HepG2 (cell line): ENCODE measurements around the gene CRAMP1. TPM values are rescaled to one million over a fixed set of nuclear protein-coding genes. Genes with fewer than 3 reads are reported as not detected.

Source experiments
- AHR ChIP-seq: IDR thresholded peaks from 2 replicates; pipeline ENCODE4 v1.6.1; 2018; ENCODE audit warnings: missing genetic modification reagents, missing compliant biosample characterization
- ARID5B ChIP-seq: IDR thresholded peaks from 2 replicates; pipeline ENCODE4 v1.4.0; 2020; ENCODE audit warnings: mild to moderate bottlenecking, missing genetic modification reagents
- CCAR2 ChIP-seq: fragments of 200-400 bp; formaldehyde crosslinking; optimal IDR thresholded peaks from 2 replicates; pipeline ENCODE3; 2018; ENCODE audit warnings: low read depth, mild to moderate bottlenecking, low read length, moderate library complexity
- CHD4 ChIP-seq: fragments of 200-600 bp; sonication (generic); IDR thresholded peaks from 2 replicates; pipeline ENCODE4 v1.7.0; 2017; ENCODE audit warnings: mild to moderate bottlenecking, low read length, borderline replicate concordance
- CSRNP2 ChIP-seq: sonication (generic); formaldehyde crosslinking; conservative IDR thresholded peaks from 2 replicates; pipeline ENCODE4 v1.8.0; 2022; ENCODE audit warnings: low read depth, missing genetic modification reagents
- GATAD1 ChIP-seq: IDR thresholded peaks from 2 replicates; pipeline ENCODE4 v1.6.1; 2016; ENCODE audit warnings: missing genetic modification reagents, missing compliant biosample characterization
- HNRNPUL1 ChIP-seq: fragments of 200-400 bp; formaldehyde crosslinking; IDR thresholded peaks from 2 replicates; pipeline ENCODE4 v1.6.1; 2017; ENCODE audit warnings: low read depth, mild to moderate bottlenecking, low read length, moderate library complexity
- IRX3 ChIP-seq: sonication (generic); formaldehyde crosslinking; IDR thresholded peaks from 2 replicates; pipeline ENCODE4 v1.8.1; 2023; ENCODE audit warnings: mild to moderate bottlenecking, low read depth, missing genetic modification reagents, borderline replicate concordance
- KDM4B ChIP-seq: sonication (generic); formaldehyde crosslinking; IDR thresholded peaks from 2 replicates; pipeline ENCODE4 v1.4.0; 2020; ENCODE audit warnings: missing genetic modification reagents
- PLRG1 ChIP-seq: fragments of 450-650 bp; conservative IDR thresholded peaks from 2 replicates; pipeline ENCODE4 v1.6.1; 2016
- POGK ChIP-seq: sonication (generic); formaldehyde crosslinking; conservative IDR thresholded peaks from 2 replicates; pipeline ENCODE4 v1.8.0; 2022; ENCODE audit warnings: mild to moderate bottlenecking, moderate library complexity, missing genetic modification reagents
- POLR2G ChIP-seq: fragments of 200-400 bp; formaldehyde crosslinking; IDR thresholded peaks from 2 replicates; pipeline ENCODE4 v1.6.1; 2018; ENCODE audit warnings: mild to moderate bottlenecking, low read depth, low read length, moderate library complexity
- SAFB2 ChIP-seq: sonication (generic); formaldehyde crosslinking; IDR thresholded peaks from 2 replicates; pipeline ENCODE4 v1.5.1; 2020; ENCODE audit warnings: missing genetic modification reagents, low read depth, mild to moderate bottlenecking, borderline replicate concordance
- SALL2 ChIP-seq: sonication (generic); formaldehyde crosslinking; IDR thresholded peaks from 2 replicates; pipeline ENCODE4 v1.8.1; 2023; ENCODE audit warnings: mild to moderate bottlenecking, missing genetic modification reagents, inconsistent platforms
- SOX6 ChIP-seq, 2 experiments: fragments of 450-650 bp in 1 of 2; sonication (generic) in 1 of 2; formaldehyde crosslinking in 1 of 2; IDR thresholded peaks; 2 replicates each; pipeline versions ENCODE4 v1.4.0 to v1.6.1; 2017 to 2020; ENCODE audit warnings: antibody characterized with exemption in 1 of 2, mild to moderate bottlenecking in 1 of 2, missing genetic modification reagents in 1 of 2
- TFE3 ChIP-seq: IDR thresholded peaks from 2 replicates; pipeline ENCODE4 v1.6.1; 2016
- TIGD3 ChIP-seq: sonication (generic); formaldehyde crosslinking; IDR thresholded peaks from 2 replicates; pipeline ENCODE4 v1.5.1; 2020; ENCODE audit warnings: mild to moderate bottlenecking, missing genetic modification reagents, borderline replicate concordance
- ZNF274 ChIP-seq: sonication (generic); formaldehyde crosslinking; IDR thresholded peaks from 2 replicates; pipeline ENCODE4 v1.5.1; 2020; ENCODE audit warnings: mild to moderate bottlenecking, missing genetic modification reagents
- ZNF570 ChIP-seq: sonication (generic); formaldehyde crosslinking; IDR thresholded peaks from 2 replicates; pipeline ENCODE4 v1.4.0; 2020; ENCODE audit warnings: mild to moderate bottlenecking, missing genetic modification reagents, borderline replicate concordance
- polyA plus RNA-seq, 8 experiments: library from polyadenylated mRNA; depleted of rRNA in 3 of 8; stranded (reverse) in 7 of 8; unstranded in 1 of 8; fragments of >200 nt; fragmentation: Illumina TruSeq in 4 of 8; extraction: Trizol in 4 of 8; gene quantifications; 2 replicates each; pipeline versions ENCODE4 v1.2.1 to v1.2.3, GENCODE V29; 2011 to 2016; ENCODE audit warnings: low read depth in 4 of 8, missing spikeins in 1 of 8, mixed read lengths in 1 of 8; ENCODE audit not compliant: insufficient read depth in 1 of 8
- total RNA-seq, 5 experiments: library from RNA; depleted of rRNA; stranded (reverse); fragments of >200 nt; fragmentation: Illumina TruSeq; extraction: Trizol; gene quantifications; 2 replicates each; pipeline ENCODE4 v1.2.3, GENCODE V29; 2016; ENCODE audit warnings: low read depth in 1 of 5

The CRAMP1 gene
- total and polyA plus RNA-seq, 2 of the 13 experiments (the other 11 are each of a cell fraction or from before 2014, with no cell fraction given), result 6.8 to 9.7 TPM

DNA sequence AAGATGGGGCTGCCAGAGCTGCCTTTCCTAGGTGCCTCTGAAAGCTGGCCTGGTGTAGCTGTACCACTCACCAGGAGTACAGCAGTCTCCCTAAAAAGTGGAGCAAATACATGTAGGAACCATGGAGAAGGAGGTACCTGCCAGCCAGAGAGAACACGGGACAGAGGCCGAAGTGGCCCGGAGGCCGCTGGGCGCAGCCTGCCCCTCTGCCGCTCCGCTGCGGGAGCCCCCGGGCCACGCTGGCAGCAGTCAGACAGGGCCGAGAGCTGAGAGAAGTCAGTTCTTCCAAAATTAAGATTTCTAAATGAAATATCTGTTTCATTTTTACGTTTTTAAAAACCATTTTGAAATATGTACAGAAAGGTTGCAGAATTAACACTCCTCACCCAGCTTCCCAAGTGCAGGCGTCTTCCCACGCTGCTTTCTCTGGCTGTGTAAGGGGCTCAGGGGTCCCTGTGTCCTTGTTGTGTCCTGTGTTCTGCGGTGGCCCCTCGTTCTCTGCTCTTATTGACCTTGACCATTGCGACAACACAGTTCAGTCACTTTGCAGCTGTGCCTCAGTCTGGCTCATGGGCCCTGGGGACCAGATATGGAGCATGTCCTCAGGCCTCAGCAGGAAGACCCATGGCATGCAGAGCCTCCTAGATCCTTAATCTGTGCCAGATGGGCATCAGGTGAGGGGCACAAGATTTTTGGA, 98.8 kb downstream of the CRAMP1 start (continued):
- TF ChIP-seq ARID5B (CRISPR knock-in tag) (peak; percentile 43), AHR (no peak), ZNF570 (CRISPR knock-in tag) (no peak), POLR2G (no peak), TIGD3 (CRISPR knock-in tag) (no peak), ZNF274 (CRISPR knock-in tag) (no peak), SALL2 (no peak), CHD4 (no peak), IRX3 (no peak), HNRNPUL1 (no peak), SOX6 (IDR thresholded peaks at IDR 0.05) (no peak), SOX6 (CRISPR knock-in tag; IDR thresholded peaks at IDR 0.05) (peak; percentile 41), TFE3 (CRISPR knock-in tag) (no peak), CCAR2 (no peak), GATAD1 (CRISPR knock-in tag) (no peak), SAFB2 (CRISPR knock-in tag) (no peak), CSRNP2 (CRISPR knock-in tag) (no peak), KDM4B (CRISPR knock-in tag) (no peak), POGK (CRISPR knock-in tag) (no peak), PLRG1 (no peak)
